Mesothelial cell of epicardium (in vitro differentiated cells): ENCODE measurements around the gene FERMT1. TPM values are rescaled to one million over a fixed set of nuclear protein-coding genes. Genes with fewer than 3 reads are reported as not detected.
"Not testable (repeated sequence)": the region's sequence is repeated elsewhere in the genome, so short reads cannot be mapped to it uniquely, and the experiment has no call there.

Experiments used
- DNase-seq, 2 experiments: peaks; one replicate each; pipeline ENCODE4 v3.0.0; 2021; ENCODE audit warnings: low spot score in 2 of 2; ENCODE audit not compliant: unreplicated experiment in 2 of 2
- H3K27ac Mint-ChIP-seq: 2 replicates; pipeline ENCODE4 v1.8.0; 2021; ENCODE audit warnings: mixed read lengths
- H3K27me3 Mint-ChIP-seq: 2 replicates; pipeline ENCODE4 v1.8.0; 2021; ENCODE audit warnings: low read depth, mixed read lengths
- H3K36me3 Mint-ChIP-seq: 2 replicates; pipeline ENCODE4 v1.8.0; 2021; ENCODE audit warnings: mixed read lengths
- H3K4me1 Mint-ChIP-seq: 2 replicates; pipeline ENCODE4 v1.8.0; 2021; ENCODE audit warnings: mixed read lengths
- H3K4me3 Mint-ChIP-seq: 2 replicates; pipeline ENCODE4 v1.8.0; 2021; ENCODE audit warnings: mild to moderate bottlenecking, moderate library complexity, mixed read lengths
- H3K9me3 Mint-ChIP-seq: 2 replicates; pipeline ENCODE4 v1.8.0; 2021; ENCODE audit warnings: mixed read lengths
- CTCF ChIP-seq: fragments of 200-600 bp; sonication (generic); IDR thresholded peaks from one replicate; pipeline ENCODE4 v1.5.0; 2021; ENCODE audit warnings: antibody characterized with exemption; ENCODE audit not compliant: unreplicated experiment
- total RNA-seq: library from RNA; stranded (reverse); gene quantifications from 3 replicates; pipeline ENCODE4 v1.2.1, GENCODE V29; 2021

FERMT1 gene
- total RNA-seq, 1 donor from 2014 or later = 21.9 TPM

GRCh38 chr20:6114696-6115095 lies 8.1 kb downstream of the FERMT1 start:
- Mint-ChIP-seq H3K4me1 (peaks cover 7% of the 10 kb centered on the region), H3K27ac (no peak overlapping the region), H3K27me3 (no peaks in the 10 kb centered on the region), H3K4me3 (no peak overlapping the region), H3K9me3 (peaks cover 31% of the 10 kb centered on the region), H3K36me3 (peaks cover 73% of the 10 kb centered on the region)
- no peak for DNase-seq
- TF ChIP-seq CTCF = no peak

GRCh38 chr20:6113951-6114350 lies 8.9 kb downstream of the FERMT1 start:
- Mint-ChIP-seq H3K4me1 (no peaks in the 10 kb centered on the region), H3K36me3 (peaks cover 72% of the 10 kb centered on the region), H3K27ac (no peak overlapping the region), H3K27me3 (no peaks in the 10 kb centered on the region), H3K9me3 (peaks cover 31% of the 10 kb centered on the region), H3K4me3 (no peak overlapping the region)
- DNase-seq = no peak
- TF ChIP-seq CTCF = no peak

GRCh38 chr20:6112965-6113364 lies 9.9 kb downstream of the FERMT1 start:
- Mint-ChIP-seq H3K9me3 (peaks cover 26% of the 10 kb centered on the region), H3K36me3 (peaks cover 67% of the 10 kb centered on the region)
- DNase-seq, H3K27ac Mint-ChIP-seq, H3K4me3 Mint-ChIP-seq, H3K27me3 Mint-ChIP-seq, H3K4me1 Mint-ChIP-seq: not testable (repeated sequence)

- H3K4me1 Mint-ChIP-seq = no peaks in the 10 kb centered on the region
- H3K27me3 Mint-ChIP-seq = no peaks in the 10 kb centered on the region
- no peak for TF ChIP-seq CTCF
- H3K9me3 Mint-ChIP-seq = peaks cover 5% of the 10 kb centered on the region
- no peak for DNase-seq
- H3K4me3 Mint-ChIP-seq = no peak overlapping the region
- peaks cover 50% of the 10 kb centered on the region for H3K36me3 Mint-ChIP-seq
- no peak overlapping the region for H3K27ac Mint-ChIP-seq
Measured at GRCh38 chr20:6108330-6108729, 14.5 kb downstream of the FERMT1 start.

- H3K9me3 Mint-ChIP-seq = no peaks in the 10 kb centered on the region
- no peak overlapping the region for H3K4me3 Mint-ChIP-seq
- peaks cover 5% of the 10 kb centered on the region for H3K4me1 Mint-ChIP-seq
- no peak overlapping the region for H3K27ac Mint-ChIP-seq
- H3K27me3 Mint-ChIP-seq = no peaks in the 10 kb centered on the region
- peaks cover 34% of the 10 kb centered on the region for H3K36me3 Mint-ChIP-seq
- no peak for DNase-seq
- TF ChIP-seq CTCF = no peak
Measured at GRCh38 chr20:6104493-6105188, 18.2 kb downstream of the FERMT1 start.

- no peak overlapping the region for H3K4me3 Mint-ChIP-seq
- TF ChIP-seq CTCF = no peak
- no peak overlapping the region for H3K27ac Mint-ChIP-seq
- no peaks in the 10 kb centered on the region for H3K27me3 Mint-ChIP-seq
- H3K9me3 Mint-ChIP-seq = no peaks in the 10 kb centered on the region
- peaks cover 31% of the 10 kb centered on the region for H3K36me3 Mint-ChIP-seq
- peaks cover 5% of the 10 kb centered on the region for H3K4me1 Mint-ChIP-seq
- no peak for DNase-seq
Measured at GRCh38 chr20:6103301-6103700, 19.5 kb downstream of the FERMT1 start.
